CD4-positive, alpha-beta memory T cell (primary cell): ENCODE measurements around the gene EXOC3L1. TPM values are rescaled to one million over a fixed set of nuclear protein-coding genes. Genes with fewer than 3 reads are reported as not detected.

Source experiments
- CTCF ChIA-PET: fragments of 350-600 bp; sonication (Branson Sonifier 250); formaldehyde crosslinking; loops from one replicate; lab custom pipeline; 2021; ENCODE audit warnings: inconsistent platforms; ENCODE audit not compliant: partially characterized antibody; lab: Charles Lee
- POLR2A ChIA-PET: fragments of 350-600 bp; sonication (Branson Sonifier 250); formaldehyde crosslinking; loops from one replicate; lab custom pipeline; 2021; ENCODE audit not compliant: partially characterized antibody; lab: Charles Lee
- DNase-seq, 5 donors: peaks; one replicate each; pipeline versions ENCODE4 v3.0.0 to v3.0.0-alpha.2; 2020 to 2022; ENCODE audit warnings: mixed read lengths in 1 of 5
- H3K27ac ChIP-seq: one replicate; pipeline ENCODE4 v1.7.0; 2013; ENCODE audit warnings: low read depth, low read length
- H3K27me3 ChIP-seq: 2 replicates; pipeline ENCODE4 v1.7.0; 2013; ENCODE audit warnings: mild to moderate bottlenecking, low read length, moderate library complexity; ENCODE audit not compliant: insufficient read depth
- H3K36me3 ChIP-seq: 2 replicates; pipeline ENCODE4 v1.7.0; 2013; ENCODE audit warnings: mild to moderate bottlenecking, low read length, moderate library complexity; ENCODE audit not compliant: insufficient read depth
- H3K4me1 ChIP-seq: 2 replicates; pipeline ENCODE4 v1.7.0; 2013; ENCODE audit warnings: mild to moderate bottlenecking, low read length, moderate library complexity; ENCODE audit not compliant: insufficient read depth
- H3K4me3 ChIP-seq, 2 donors: one replicate each; pipeline ENCODE4 v1.7.0; 2013; ENCODE audit warnings: low read length in 2 of 2, mild to moderate bottlenecking in 1 of 2
- H3K9me3 ChIP-seq, 2 donors: one replicate each; pipeline ENCODE4 v1.7.0; 2013; ENCODE audit warnings: low read length in 2 of 2, control low read depth in 1 of 2; ENCODE audit not compliant: control insufficient read depth in 1 of 2
- H3K27ac Mint-ChIP-seq, 7 donors: one replicate each; pipeline ENCODE4 v1.8.0; 2020 to 2021; ENCODE audit warnings: mixed read lengths in 7 of 7, mild to moderate bottlenecking in 6 of 7, inconsistent platforms in 3 of 7, moderate library complexity in 3 of 7
- H3K27me3 Mint-ChIP-seq, 2 donors: one replicate each; pipeline ENCODE4 v1.8.0; 2020 to 2021; ENCODE audit warnings: mixed read lengths in 2 of 2
- H3K36me3 Mint-ChIP-seq, 2 donors: one replicate each; pipeline ENCODE4 v1.8.0; 2020 to 2021; ENCODE audit warnings: mixed read lengths in 2 of 2, inconsistent platforms in 1 of 2, mild to moderate bottlenecking in 1 of 2
- H3K4me1 Mint-ChIP-seq, 4 donors: one replicate each; pipeline ENCODE4 v1.8.0; 2020 to 2021; ENCODE audit warnings: mixed read lengths in 4 of 4, mild to moderate bottlenecking in 1 of 4
- H3K4me3 Mint-ChIP-seq, 8 donors: one replicate each; pipeline ENCODE4 v1.8.0; 2020 to 2021; ENCODE audit warnings: mixed read lengths in 8 of 8, mild to moderate bottlenecking in 7 of 8, moderate library complexity in 6 of 8, inconsistent platforms in 3 of 8
- H3K9me3 Mint-ChIP-seq, 8 donors: one replicate each; pipeline ENCODE4 v1.8.0; 2020 to 2021; ENCODE audit warnings: mixed read lengths in 8 of 8, mild to moderate bottlenecking in 5 of 8, inconsistent platforms in 3 of 8, moderate library complexity in 1 of 8
- intact Hi-C: fragments of 100-400 bp; cut with micrococcal nuclease; formaldehyde crosslinking; loops from one replicate; pipeline ENCODE4 v1.15.1; 2023
- polyA plus RNA-seq, 2 donors: library from polyadenylated mRNA; unstranded; fragments of 300-500 nt; fragmentation: Illumina TruSeq; gene quantifications; one replicate each; pipeline ENCODE4 v1.2.3, GENCODE V29; 2021
- total RNA-seq, 2 experiments: library from RNA; stranded (reverse); gene quantifications; one replicate each; pipeline ENCODE4 v1.2.3, GENCODE V29; 2021

The EXOC3L1 gene
- total and polyA plus RNA-seq, 4 experiments from 2014 or later = 0.21 TPM; not detected in 3

DNA sequence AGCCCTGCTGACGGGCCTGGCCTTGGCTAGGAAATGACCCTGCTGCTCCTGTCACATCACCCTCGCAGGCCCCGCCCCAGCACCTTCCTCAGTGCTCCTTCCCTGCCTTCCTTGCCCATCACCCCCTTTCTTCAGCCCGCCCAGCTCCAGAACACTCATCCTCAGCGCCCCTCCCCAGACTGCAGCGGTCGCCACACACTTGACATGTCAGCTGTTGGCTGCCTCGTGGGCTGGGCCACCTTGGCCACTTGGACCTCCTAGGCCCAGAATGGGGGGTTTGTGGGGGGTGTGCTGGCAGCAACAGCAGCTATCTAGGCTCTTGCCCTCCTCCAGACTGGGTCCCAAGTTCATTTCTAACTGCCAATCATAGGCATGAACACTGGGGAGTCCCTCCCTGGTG, 19.6 kb upstream of the EXOC3L1 start:
- Mint-ChIP-seq H3K27ac (peak overlapping the region in 1 of 7 donors; percentile 80), H3K27me3 (no peaks in the 10 kb centered on the region), H3K9me3 (no peaks in the 10 kb centered on the region), H3K36me3 (peaks cover 0 to 5% of the 10 kb centered on the region in 2 donors), H3K4me3 (no peak overlapping the region), H3K4me1 (no peaks in the 10 kb centered on the region)
- DNase-seq = no peak
- ChIA-PET CTCF (interaction anchor here (1.1 to 1.3 kb wide), 2 partner anchors 12 to 17 kb away, joined by 3 to 4 read pairs; partner anchors contain the start of gene TMEM208), POLR2A (interaction anchor here (1.1 kb wide), 1 partner anchor 17 kb away, joined by 4 read pairs; the partner anchor contains the start of gene E2F4)
- Histone ChIP-seq H3K36me3 (no peaks in the 10 kb centered on the region), H3K27ac (no peak overlapping the region), H3K4me3 (no peak overlapping the region), H3K27me3 (no peaks in the 10 kb centered on the region), H3K9me3 (no peaks in the 10 kb centered on the region), H3K4me1 (no peaks in the 10 kb centered on the region)
- intact Hi-C loops = no loop called here

DNA sequence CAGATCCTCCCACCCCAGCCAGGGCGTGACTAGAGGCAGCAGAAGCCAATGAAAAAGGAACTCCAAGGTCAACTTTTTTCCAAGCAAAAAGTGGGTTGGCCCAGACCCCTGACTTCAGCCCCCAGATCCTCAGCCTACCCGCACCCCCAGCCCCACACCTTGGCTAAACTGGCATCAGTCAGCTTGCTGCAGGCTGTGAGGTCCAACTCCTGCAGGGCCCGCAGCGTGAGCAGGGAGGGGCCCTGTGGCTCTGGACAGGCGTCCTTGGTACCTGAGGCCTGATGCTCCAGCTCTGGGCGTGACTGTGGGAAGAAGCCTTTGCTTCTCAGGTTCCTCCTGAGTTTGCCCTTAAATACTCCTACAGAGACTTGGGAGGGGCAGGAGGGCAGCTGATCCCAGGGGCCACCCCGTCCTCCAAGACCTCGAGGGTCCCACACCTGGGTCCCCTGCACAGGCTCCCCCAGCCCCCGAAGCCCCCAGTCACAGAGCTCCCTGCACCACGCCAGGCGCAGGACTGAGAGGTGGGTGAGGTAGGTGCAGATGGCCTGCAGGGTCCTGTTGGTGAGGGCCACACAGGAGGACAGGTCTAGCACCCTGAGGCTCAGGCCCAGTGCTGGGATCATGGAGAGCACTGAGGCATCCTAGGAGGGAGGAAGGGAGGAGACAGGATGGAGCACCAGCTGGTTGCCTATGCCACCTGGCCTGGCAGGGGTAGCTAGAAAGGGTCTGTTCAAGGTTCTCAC, 18.4 kb upstream of the EXOC3L1 start:
- Histone ChIP-seq H3K27ac (no peak overlapping the region), H3K4me3 (no peak overlapping the region), H3K27me3 (no peaks in the 10 kb centered on the region), H3K9me3 (no peaks in the 10 kb centered on the region), H3K36me3 (no peaks in the 10 kb centered on the region), H3K4me1 (no peaks in the 10 kb centered on the region)
- CTCF ChIA-PET = interaction anchor here (0.9 to 1.3 kb wide), 3 partner anchors 10 to 23 kb away, joined by 3 to 4 read pairs (median 3); partner anchors contain the start of gene TMEM208
- POLR2A ChIA-PET = interaction anchor here (0.7 to 1.6 kb wide), 3 partner anchors 9 to 19 kb away, joined by 3 to 5 read pairs (median 3); partner anchors contain the start of gene TMEM208
- intact Hi-C loops = no loop called here
- no peak for DNase-seq
- Mint-ChIP-seq H3K4me3 (no peak overlapping the region), H3K4me1 (no peaks in the 10 kb centered on the region), H3K36me3 (peaks cover 0 to 5% of the 10 kb centered on the region in 2 donors), H3K27me3 (no peaks in the 10 kb centered on the region), H3K9me3 (no peaks in the 10 kb centered on the region), H3K27ac (no peak overlapping the region)

DNA sequence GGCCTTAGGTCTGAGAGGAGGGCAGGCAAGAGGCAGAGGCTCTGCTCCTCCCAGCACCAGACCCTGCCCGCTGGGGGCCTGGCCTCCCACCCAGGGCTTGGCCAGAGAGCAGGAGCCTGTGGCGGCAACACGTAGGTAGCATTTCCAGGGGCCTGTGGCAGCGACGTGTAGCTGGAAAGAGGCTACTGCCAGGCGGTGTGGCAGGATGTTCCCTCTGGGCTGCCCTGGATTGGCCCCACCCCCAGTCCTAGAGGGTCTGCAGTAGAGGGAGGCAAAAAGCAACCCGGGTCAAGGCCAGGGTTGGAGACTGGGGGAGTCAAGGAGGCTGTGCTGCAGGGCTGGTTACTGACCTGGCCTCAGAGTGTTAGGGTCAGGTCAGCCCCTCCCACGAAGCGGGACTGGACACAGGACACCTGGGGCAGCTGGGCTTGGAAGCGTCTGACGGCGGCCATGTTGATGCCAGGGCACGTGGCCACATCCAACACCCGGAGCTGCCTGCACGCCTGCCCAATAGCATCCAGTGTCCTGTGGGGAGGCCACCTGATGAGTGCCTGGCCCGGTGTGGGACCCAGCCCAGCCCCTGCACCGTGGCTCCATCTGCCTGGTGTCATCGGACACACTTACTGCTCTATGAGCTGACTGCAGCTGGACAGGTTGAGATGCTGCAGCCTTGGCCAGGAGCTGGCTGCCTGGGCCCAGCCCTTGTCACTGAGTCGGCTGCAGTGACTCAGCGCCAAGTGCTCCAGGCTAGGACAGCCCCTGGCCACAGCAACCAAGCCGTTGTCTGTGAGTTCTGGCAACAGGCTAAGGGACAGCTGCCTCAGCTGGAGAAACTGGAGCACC, 17.5 kb upstream of the EXOC3L1 start:
- H3K4me1 Mint-ChIP-seq = no peaks in the 10 kb centered on the region
- peak in 1 of 5 donors; percentile 11 for DNase-seq
- Histone ChIP-seq H3K4me1 (no peaks in the 10 kb centered on the region), H3K27ac (no peak overlapping the region), H3K4me3 (no peak overlapping the region), H3K27me3 (no peaks in the 10 kb centered on the region), H3K9me3 (no peaks in the 10 kb centered on the region), H3K36me3 (peaks cover 2% of the 10 kb centered on the region)
- peaks cover 0 to 8% of the 10 kb centered on the region in 2 donors for H3K36me3 Mint-ChIP-seq
- CTCF ChIA-PET = no interaction called here
- H3K27ac Mint-ChIP-seq = no peak overlapping the region
- no peak overlapping the region for H3K4me3 Mint-ChIP-seq
- no peaks in the 10 kb centered on the region for H3K27me3 Mint-ChIP-seq
- POLR2A ChIA-PET = interaction anchor here (1.5 to 1.6 kb wide), 2 partner anchors 8 to 19 kb away, joined by 3 to 5 read pairs; partner anchors contain the start of gene TMEM208
- no peaks in the 10 kb centered on the region for H3K9me3 Mint-ChIP-seq
- intact Hi-C loops = no loop called here

DNA sequence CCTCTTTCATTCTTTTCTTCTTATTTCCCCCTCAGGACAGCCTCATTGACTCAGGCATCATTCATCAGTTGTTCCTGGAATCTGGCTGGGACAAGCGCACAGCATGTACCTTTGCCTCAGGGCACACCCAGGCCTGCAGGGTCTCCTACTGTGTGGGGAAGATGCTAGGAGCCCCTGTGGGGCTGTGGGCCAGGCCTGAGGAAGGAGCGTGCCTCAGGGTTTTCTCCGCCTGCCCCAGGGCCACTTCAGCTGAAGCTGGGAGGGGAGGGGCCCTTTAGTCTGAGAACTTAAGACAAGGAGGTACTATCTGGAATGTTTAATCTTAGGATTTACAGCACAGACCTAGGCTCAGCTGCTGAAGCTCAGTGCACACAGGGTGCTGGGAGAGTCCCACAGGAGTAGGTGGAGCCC, 16.9 kb upstream of the EXOC3L1 start:
- CTCF ChIA-PET = no interaction called here
- intact Hi-C loops = no loop called here
- H3K4me1 ChIP-seq = no peaks in the 10 kb centered on the region
- no peak for DNase-seq
- Mint-ChIP-seq H3K36me3 (peaks cover 0 to 10% of the 10 kb centered on the region in 2 donors), H3K27me3 (no peaks in the 10 kb centered on the region), H3K4me3 (no peak overlapping the region), H3K4me1 (no peaks in the 10 kb centered on the region), H3K27ac (peak overlapping the region in 3 of 7 donors; percentile 56 to 75 (median 60)), H3K9me3 (no peaks in the 10 kb centered on the region)
- POLR2A ChIA-PET = interaction anchor here (1.5 kb wide), 1 partner anchor 20 kb away, joined by 5 read pairs; the partner anchor contains the start of gene TMEM208
- H3K4me3 ChIP-seq = no peak overlapping the region
- peaks cover 4% of the 10 kb centered on the region for H3K36me3 ChIP-seq
- no peak overlapping the region for H3K27ac ChIP-seq
- H3K9me3 ChIP-seq = no peaks in the 10 kb centered on the region
- H3K27me3 ChIP-seq = no peaks in the 10 kb centered on the region

DNA sequence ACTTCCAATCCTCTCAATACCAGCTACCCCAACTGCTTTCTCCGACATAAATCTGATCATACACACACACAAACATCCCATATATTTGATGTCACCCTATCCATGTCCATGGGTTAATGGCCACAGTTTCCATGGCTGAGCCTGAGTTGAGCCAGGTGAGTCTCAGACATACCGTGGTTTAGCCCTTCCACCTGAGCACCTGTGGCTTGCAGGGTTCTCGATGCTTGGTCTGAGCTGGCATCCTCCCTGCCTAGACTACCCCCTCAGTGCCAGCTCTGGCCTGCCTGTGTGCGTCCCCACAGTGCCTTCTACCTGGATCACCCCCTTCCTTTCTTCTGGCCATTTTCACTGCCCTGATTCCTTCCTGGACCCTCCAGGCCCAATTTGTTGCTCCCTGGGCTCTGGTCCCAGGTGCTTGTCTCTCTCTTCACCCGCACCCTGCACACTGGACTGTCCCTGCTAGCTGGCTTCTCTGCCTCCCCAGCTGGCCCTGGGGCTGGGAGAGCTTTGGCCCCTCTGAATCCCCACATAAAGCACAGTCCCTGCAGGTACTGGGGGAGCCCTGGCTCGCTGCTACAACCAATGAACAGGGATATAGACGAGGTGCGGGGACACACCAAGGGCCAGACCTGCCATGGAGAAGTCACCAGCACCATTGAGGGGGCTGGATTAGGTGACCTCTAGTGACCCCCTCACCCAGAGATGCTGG, 16.3 kb upstream of the EXOC3L1 start:
- no peaks in the 10 kb centered on the region for H3K27me3 Mint-ChIP-seq
- Histone ChIP-seq H3K36me3 (peaks cover 10% of the 10 kb centered on the region), H3K4me1 (no peaks in the 10 kb centered on the region), H3K4me3 (no peak overlapping the region), H3K27me3 (no peaks in the 10 kb centered on the region), H3K9me3 (no peaks in the 10 kb centered on the region), H3K27ac (no peak overlapping the region)
- DNase-seq = no peak
- intact Hi-C loops = no loop called here
- H3K36me3 Mint-ChIP-seq = peaks cover 0 to 8% of the 10 kb centered on the region in 2 donors
- H3K9me3 Mint-ChIP-seq = no peaks in the 10 kb centered on the region
- ChIA-PET CTCF (no interaction called here), POLR2A (no interaction called here)
- peak overlapping the region in 6 of 7 donors; percentile 29 to 80 (median 61) for H3K27ac Mint-ChIP-seq
- peak overlapping the region in 1 of 8 donors; percentile 26 for H3K4me3 Mint-ChIP-seq
- H3K4me1 Mint-ChIP-seq = no peaks in the 10 kb centered on the region

DNA sequence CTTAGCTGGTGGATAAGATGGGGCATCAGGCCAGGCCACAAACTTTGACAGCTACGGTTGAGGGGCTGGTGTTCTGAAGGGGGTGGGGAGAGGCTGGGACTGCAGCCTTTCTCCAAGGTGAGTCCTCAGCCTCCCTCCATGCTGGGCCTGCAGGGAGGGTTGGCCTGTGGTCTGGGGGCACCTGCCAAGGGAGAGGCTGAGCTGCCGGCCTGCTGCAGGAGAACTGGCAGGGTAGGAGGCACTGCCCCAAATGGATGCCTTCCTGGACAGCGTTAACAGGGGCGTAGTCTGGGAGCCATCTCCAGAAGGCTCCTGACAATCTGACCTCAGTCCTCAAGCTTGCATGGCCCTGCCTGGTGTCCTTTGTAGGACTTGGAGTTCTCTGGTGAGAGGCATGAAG, 14.1 kb upstream of the EXOC3L1 start:
- Mint-ChIP-seq H3K4me1 (no peaks in the 10 kb centered on the region), H3K4me3 (no peak overlapping the region), H3K9me3 (no peaks in the 10 kb centered on the region), H3K36me3 (peaks cover 0 to 20% of the 10 kb centered on the region in 2 donors), H3K27ac (peak overlapping the region in 1 of 7 donors; percentile 29), H3K27me3 (no peaks in the 10 kb centered on the region)
- no peak for DNase-seq
- ChIA-PET POLR2A (interaction anchor here (0.9 to 1.2 kb wide), 4 partner anchors 9 to 23 kb away, joined by 3 to 6 read pairs (median 3); partner anchors contain the start of gene TMEM208), CTCF (no interaction called here)
- intact Hi-C loops = no loop called here
- Histone ChIP-seq H3K36me3 (peaks cover 15% of the 10 kb centered on the region), H3K27ac (no peak overlapping the region), H3K4me1 (no peaks in the 10 kb centered on the region), H3K27me3 (no peaks in the 10 kb centered on the region), H3K9me3 (no peaks in the 10 kb centered on the region), H3K4me3 (no peak overlapping the region)
